Measurements from ENCODE around the gene UBE2F.

- TF ChIP-seq CTCF (IDR thresholded peaks at IDR 0.05; ENCODE audit: borderline replicate concordance, extremely low read depth, low read length, poor library complexity, severe bottlenecking) = no peak
- TF ChIP-seq EZH2 (IDR thresholded peaks at IDR 0.05; ENCODE audit: borderline replicate concordance, low read depth, low read length, severe bottlenecking) = no peak
These were observed 55.9 kb downstream of the UBE2F start for GRCh38 chr2:238022594-238023157.

All from DND-41 (cell line).